A673 (cell line): ENCODE data around the gene LRCH1. TPM values are rescaled to one million over a fixed set of nuclear protein-coding genes. Genes with fewer than 3 reads are reported as not detected.
A peak's percentile ranks its signal among the peaks of the same experiment; 100 is the strongest.

Source experiments
- BruUV-seq: library from RNA; stranded (reverse); fragments of 400-500 nt; replicated peaks from 2 replicates; lab custom pipeline; 2021; lab: Mats Ljungman, UMichigan
- CTCF ChIA-PET: fragments of 300-600 bp; sonication (Branson Sonifier 250); formaldehyde crosslinking; loops from one replicate; lab custom pipeline; 2022; ENCODE audit warnings: antibody characterized with exemption; lab: Charles Lee
- POLR2A ChIA-PET: fragments of 300-600 bp; sonication (Branson Sonifier 250); formaldehyde crosslinking; loops from one replicate; lab custom pipeline; 2022; ENCODE audit warnings: antibody characterized with exemption; ENCODE audit not compliant: low non-redundant PET; lab: Charles Lee
- DNase-seq: peaks from one replicate; pipeline ENCODE4 v3.0.0-alpha.2; 2015; ENCODE audit warnings: low spot score
- H3K27ac ChIP-seq: fragments of 200-600 bp; sonication (generic); 2 replicates; pipeline ENCODE4 v1.5.1; 2016; ENCODE audit warnings: mixed run types, low read depth, mild to moderate bottlenecking, mixed read lengths, antibody characterized with exemption, low read length; ENCODE audit not compliant: poor library complexity, severe bottlenecking
- H3K27me3 ChIP-seq: fragments of 200-600 bp; sonication (generic); replicated peaks from 2 replicates; pipeline ENCODE4 v1.6.1; 2017; ENCODE audit warnings: mixed run types, low read depth, mild to moderate bottlenecking, mixed read lengths, antibody characterized with exemption, low read length; ENCODE audit not compliant: insufficient read depth, poor library complexity
- H3K36me3 ChIP-seq: fragments of 200-600 bp; sonication (generic); 2 replicates; pipeline ENCODE4 v1.6.1; 2016; ENCODE audit warnings: mixed run types, mild to moderate bottlenecking, mixed read lengths, antibody characterized with exemption, low read length; ENCODE audit not compliant: insufficient read depth, poor library complexity, severe bottlenecking
- H3K4me1 ChIP-seq: fragments of 200-600 bp; sonication (generic); 2 replicates; pipeline ENCODE4 v1.6.1; 2017; ENCODE audit warnings: mixed run types, mild to moderate bottlenecking, mixed read lengths, antibody characterized with exemption, low read length; ENCODE audit not compliant: insufficient read depth, poor library complexity, severe bottlenecking
- H3K4me3 ChIP-seq: fragments of 200-600 bp; sonication (generic); 2 replicates; pipeline ENCODE4 v1.5.1; 2016; ENCODE audit warnings: low read depth, mixed run types, mild to moderate bottlenecking, mixed read lengths, low read length; ENCODE audit not compliant: poor library complexity, severe bottlenecking
- H3K9me3 ChIP-seq: fragments of 200-600 bp; sonication (generic); 2 replicates; pipeline ENCODE4 v1.6.1; 2016; ENCODE audit warnings: mixed run types, low read depth, mild to moderate bottlenecking, mixed read lengths, antibody characterized with exemption, low read length; ENCODE audit not compliant: poor library complexity, severe bottlenecking
- CTCF ChIP-seq: fragments of 300-800, 200-600 bp; sonication (generic); conservative IDR thresholded peaks from 2 replicates; pipeline ENCODE4 v1.5.1; 2017; ENCODE audit warnings: low read depth, mild to moderate bottlenecking, antibody characterized with exemption, low read length, moderate library complexity, mixed read lengths
- EZH2 ChIP-seq: fragments of 200-600 bp; sonication (generic); IDR thresholded peaks from 2 replicates; pipeline ENCODE4 v1.6.1; 2017; ENCODE audit warnings: borderline replicate concordance, low read depth, mild to moderate bottlenecking, mixed read lengths, antibody characterized with exemption, low read length; ENCODE audit not compliant: poor library complexity, severe bottlenecking
- intact Hi-C: fragments of 100-400 bp; cut with micrococcal nuclease; formaldehyde crosslinking; loops from one replicate; pipeline ENCODE4 v1.10.0; 2022; ENCODE audit not compliant: unreplicated experiment
- total RNA-seq: library from RNA; stranded (reverse); gene quantifications from 2 replicates; pipeline ENCODE4 v1.2.3, GENCODE V29; 2021

LRCH1 gene
- total RNA-seq, 1 experiment from 2014 or later = 25.3 TPM

GRCh38 chr13:46797501-46798237, 244.7 kb downstream of the LRCH1 start:
- peak overlapping the region; percentile 69 for H3K4me3 ChIP-seq
- peaks cover 19% of the 10 kb centered on the region for H3K4me1 ChIP-seq
- no TSS peak for BruUV-seq
- peak overlapping the region; percentile 83 for H3K27ac ChIP-seq
- intact Hi-C loops = no loop called here
- no peaks in the 10 kb centered on the region for H3K9me3 ChIP-seq
- TF ChIP-seq EZH2 (no peak), CTCF (no peak)
- ChIA-PET CTCF (no interaction called here), POLR2A (no interaction called here)
- peaks cover 7% of the 10 kb centered on the region for H3K36me3 ChIP-seq
- DNase-seq = no peak
- H3K27me3 ChIP-seq = no peaks in the 10 kb centered on the region

GRCh38 chr13:46799139-46799538, 246.2 kb downstream of the LRCH1 start:
- no peak overlapping the region for H3K27ac ChIP-seq
- CTCF ChIA-PET = no interaction called here
- no peak overlapping the region for H3K4me3 ChIP-seq
- no peaks in the 10 kb centered on the region for H3K9me3 ChIP-seq
- H3K36me3 ChIP-seq = no peaks in the 10 kb centered on the region
- no peaks in the 10 kb centered on the region for H3K27me3 ChIP-seq
- POLR2A ChIA-PET = no interaction called here
- DNase-seq = no peak
- no TSS peak for BruUV-seq
- intact Hi-C loops = no loop called here
- TF ChIP-seq CTCF (no peak), EZH2 (no peak)
- H3K4me1 ChIP-seq = peaks cover 19% of the 10 kb centered on the region

GRCh38 chr13:46801858-46802257, 248.9 kb downstream of the LRCH1 start:
- Histone ChIP-seq H3K27ac (no peak overlapping the region), H3K36me3 (no peaks in the 10 kb centered on the region), H3K4me1 (peaks cover 6% of the 10 kb centered on the region), H3K27me3 (no peaks in the 10 kb centered on the region), H3K9me3 (no peaks in the 10 kb centered on the region), H3K4me3 (no peak overlapping the region)
- intact Hi-C loops = no loop called here
- no TSS peak for BruUV-seq
- DNase-seq = no peak
- no peak for TF ChIP-seq EZH2
- no peak for TF ChIP-seq CTCF
- POLR2A ChIA-PET = no interaction called here
- CTCF ChIA-PET = no interaction called here

Other genes with a start within 250 kb of the LRCH1 start
- 110 and 126 TPM in 2 replicates for gene RUBCNL, start 165.9 kb upstream of the LRCH1 start, total RNA-seq
- gene ESD, start 244.0 kb downstream of the LRCH1 start, total RNA-seq = 165 and 167 TPM in 2 replicates